ENCODE measurements around the gene BRINP3.

Gene BRINP3

GRCh38 chr1:190444464-190444863 is 33.2 kb downstream of the BRINP3 start:
- DNase-seq = no peak

- no peak for DNase-seq
These were observed 38.2 kb downstream of the BRINP3 start for GRCh38 chr1:190439447-190439846.

- DNase-seq = no peak
These were observed 41.0 kb downstream of the BRINP3 start for GRCh38 chr1:190436615-190437014.

GRCh38 chr1:190429932-190430331 is 47.7 kb downstream of the BRINP3 start:
- no peak for DNase-seq

GRCh38 chr1:190429141-190429540 is 48.5 kb downstream of the BRINP3 start:
- DNase-seq = no peak

GRCh38 chr1:190416239-190416638 is 61.4 kb downstream of the BRINP3 start:
- no peak for DNase-seq

- DNase-seq = no peak
These were observed 64.5 kb downstream of the BRINP3 start for GRCh38 chr1:190413142-190413541.

GRCh38 chr1:190403402-190403801 is 74.3 kb downstream of the BRINP3 start:
- DNase-seq = no peak

- DNase-seq = no peak
These were observed 78.4 kb downstream of the BRINP3 start for GRCh38 chr1:190399233-190399632.

- no peak for DNase-seq
These were observed 86.1 kb downstream of the BRINP3 start for GRCh38 chr1:190391582-190391981.

GRCh38 chr1:190377991-190378390 is 99.7 kb downstream of the BRINP3 start:
- no peak for DNase-seq

GRCh38 chr1:190377294-190377693 is 100.4 kb downstream of the BRINP3 start:
- DNase-seq = no peak

GRCh38 chr1:190376044-190376443 is 101.6 kb downstream of the BRINP3 start:
- no peak for DNase-seq

- DNase-seq = no peak
These were observed 103.8 kb downstream of the BRINP3 start for GRCh38 chr1:190373705-190374336.

- no peak for DNase-seq
These were observed 110.5 kb downstream of the BRINP3 start for GRCh38 chr1:190367200-190367599.

- no peak for DNase-seq
These were observed 112.4 kb downstream of the BRINP3 start for GRCh38 chr1:190365283-190365682.

GRCh38 chr1:190353538-190354101 is 124.0 kb downstream of the BRINP3 start:
- no peak for DNase-seq

GRCh38 chr1:190344454-190344853 is 133.2 kb downstream of the BRINP3 start:
- DNase-seq = no peak

GRCh38 chr1:190338829-190339228 is 138.8 kb downstream of the BRINP3 start:
- DNase-seq = no peak

GRCh38 chr1:190328871-190329270 is 148.8 kb downstream of the BRINP3 start:
- DNase-seq = no peak

GRCh38 chr1:190328361-190328760 is 149.3 kb downstream of the BRINP3 start:
- DNase-seq = no peak

GRCh38 chr1:190327271-190327670 is 150.4 kb downstream of the BRINP3 start:
- DNase-seq = no peak

- no peak for DNase-seq
These were observed 154.1 kb downstream of the BRINP3 start for GRCh38 chr1:190323530-190323929.

GRCh38 chr1:190322274-190322673 is 155.4 kb downstream of the BRINP3 start:
- DNase-seq = no peak

- DNase-seq = no peak
These were observed 156.7 kb downstream of the BRINP3 start for GRCh38 chr1:190320952-190321351.

All from stimulated activated CD4-positive, alpha-beta T cell treated with anti-CD3 and anti-CD28 coated beads, Interleukin-2, amount 100 ng/mL, for 48 hours (primary cell).